LHCN-M2 (cell line): ENCODE results near the gene SIGLEC11. TPM values are rescaled to one million over a fixed set of nuclear protein-coding genes. Genes with fewer than 3 reads are reported as not detected.

Experiments used
- DNase-seq: peaks from one replicate; pipeline ENCODE4 v3.0.0-alpha.2; 2012; ENCODE audit warnings: low read depth
- total RNA-seq: library from RNA; depleted of rRNA; stranded (reverse); fragments of >200 nt; gene quantifications from 2 replicates; pipeline ENCODE4 v1.2.3, GENCODE V29; 2014; rRNA removed

SIGLEC11 gene
- total RNA-seq, 1 experiment from 2014 or later: not detected

GRCh38 chr19:49907745-49908446 is 53.1 kb downstream of the SIGLEC11 start:
- DNase-seq: no peak

GRCh38 chr19:49906879-49907564 is 54.0 kb downstream of the SIGLEC11 start:
- DNase-seq: no peak

- DNase-seq: no peak
These were observed 56.8 kb downstream of the SIGLEC11 start for GRCh38 chr19:49904136-49904535.

Other genes with a start within 250 kb of the SIGLEC11 start
- not detected in 2 replicates for gene TSKS, start 197.9 kb downstream of the SIGLEC11 start, total RNA-seq
- 103 and 107 TPM in 2 replicates for gene AP2A1, start 194.2 kb downstream of the SIGLEC11 start, total RNA-seq
- gene FUZ, start 147.9 kb downstream of the SIGLEC11 start, total RNA-seq: 27.6 and 29.3 TPM in 2 replicates
- gene MED25, start 142.9 kb downstream of the SIGLEC11 start, total RNA-seq: 19.0 and 23.1 TPM in 2 replicates
- gene PTOV1, start 110.0 kb downstream of the SIGLEC11 start, total RNA-seq: 93.5 and 109 TPM in 2 replicates
- gene PNKP, start 93.6 kb downstream of the SIGLEC11 start, total RNA-seq: 51.3 and 51.6 TPM in 2 replicates
- gene AKT1S1, start 83.8 kb downstream of the SIGLEC11 start, total RNA-seq: 17.1 and 20.7 TPM in 2 replicates
- 7.5 and 9.8 TPM in 2 replicates for gene TBC1D17, start 83.5 kb downstream of the SIGLEC11 start, total RNA-seq
- gene IL4I1, start 64.3 kb downstream of the SIGLEC11 start, total RNA-seq: 0.34 TPM in 1 of 2 replicates, not detected in the other
- gene ATF5, start 32.0 kb downstream of the SIGLEC11 start, total RNA-seq: 14.1 and 14.7 TPM in 2 replicates
- 73.7 and 74.5 TPM in 2 replicates for gene NUP62, start 31.7 kb downstream of the SIGLEC11 start, total RNA-seq
- 12.9 and 20.5 TPM in 2 replicates for gene VRK3, start 64.2 kb upstream of the SIGLEC11 start, total RNA-seq
- gene ZNF473, start 64.8 kb upstream of the SIGLEC11 start, total RNA-seq: 11.2 and 12.0 TPM in 2 replicates
- not detected in 2 replicates for gene IZUMO2, start 202.1 kb upstream of the SIGLEC11 start, total RNA-seq
- not detected in 2 replicates for gene MYH14, start 242.4 kb upstream of the SIGLEC11 start, total RNA-seq